ENCODE measurements around the gene GYS2. TPM values are rescaled to one million over a fixed set of nuclear protein-coding genes. Genes with fewer than 3 reads are reported as not detected.

GYS2 gene
- total and polyA plus RNA-seq, 2 of the 4 experiments (the other 2 are of a cell fraction) = not detected

GRCh38 chr12:21566907-21567394 is 37.7 kb downstream of the GYS2 start:
- 83% methylated on average over 1 of the region's 3 CpGs; no CpG with 5 or more reads in 1 of the 2 experiments for WGBS, 2 experiments (ENCODE audit: extremely low coverage in 2 of 2, insufficient read length in 1 of 2)
- no peak overlapping the region for H2AK9ac ChIP-seq (replicated peaks; ENCODE audit: low read depth, low read length, poor library complexity)
- intact Hi-C loops (cut with micrococcal nuclease) (no loop called here), dilution Hi-C loops (cut with HindIII; ENCODE audit: low sequenced_read_pairs, unreplicated experiment) (no loop called here), in situ Hi-C loops (cut with MboI; ENCODE audit: low sequenced_read_pairs) (no loop called here)
- no peak overlapping the region for H3K27ac ChIP-seq (ENCODE audit: insufficient read depth, low read length)
- ChIA-PET CTCF (no interaction called here), POLR2A (ENCODE audit: unreplicated experiment) (no interaction called here)
- BruUV-seq (replicated peaks) = no TSS peak
- no peak overlapping the region for H3K23ac ChIP-seq (ENCODE audit: low read depth, low read length)
- no peak overlapping the region for H3K14ac ChIP-seq (replicated peaks; ENCODE audit: low read depth, low read length)
- H3K18ac ChIP-seq (ENCODE audit: low read depth, low read length) = no peak overlapping the region
- no peaks in the 10 kb centered on the region for H3K27me3 ChIP-seq (ENCODE audit: control insufficient read depth, insufficient read depth, low read length)
- no peak overlapping the region for H3K4me2 ChIP-seq (ENCODE audit: low read depth, low read length)
- no peaks in the 10 kb centered on the region for H3K4me1 ChIP-seq (ENCODE audit: control insufficient read depth, insufficient read depth, low read length)
- H4K91ac ChIP-seq (ENCODE audit: insufficient read depth, low read depth, low read length) = no peak overlapping the region
- H3K9me1 ChIP-seq (ENCODE audit: insufficient read depth, low read length) = no peaks in the 10 kb centered on the region
- H3K9ac ChIP-seq (ENCODE audit: low read depth, low read length) = no peak overlapping the region
- H3K56ac ChIP-seq (ENCODE audit: extremely low read depth, insufficient read depth, low read length) = no peak overlapping the region
- H2BK20ac ChIP-seq (ENCODE audit: low read depth, low read length) = no peak overlapping the region
- no peaks in the 10 kb centered on the region for H3K9me3 ChIP-seq (ENCODE audit: control insufficient read depth, insufficient read depth, low read length)
- no peak overlapping the region for H2BK15ac ChIP-seq (ENCODE audit: low read depth, low read length)
- TF ChIP-seq ELK1 (IDR thresholded peaks at IDR 0.05; ENCODE audit: borderline replicate concordance, low read depth, low read length) (no peak), RAD21 (IDR thresholded peaks at IDR 0.05; ENCODE audit: low read length) (no peak), MAFK (IDR thresholded peaks at IDR 0.05; ENCODE audit: low read depth, low read length) (no peak), CHD1 (IDR thresholded peaks at IDR 0.05; ENCODE audit: low read depth, low read length) (no peak), USF2 (IDR thresholded peaks at IDR 0.05; ENCODE audit: low read depth, low read length) (no peak), CEBPB (IDR thresholded peaks at IDR 0.05; ENCODE audit: low read depth, low read length) (no peak), NFE2L2 (IDR thresholded peaks at IDR 0.05; ENCODE audit: low read depth, low read length) (no peak), CTCF (conservative IDR thresholded peaks at IDR 0.05; ENCODE audit: low read depth, low read length) (no peak), RCOR1 (IDR thresholded peaks at IDR 0.05; ENCODE audit: insufficient replicate concordance, low read length) (no peak), MXI1 (IDR thresholded peaks at IDR 0.05; ENCODE audit: borderline replicate concordance, low read depth, low read length) (no peak), MAZ (IDR thresholded peaks at IDR 0.05; ENCODE audit: borderline replicate concordance, low read depth, low read length) (no peak), POLR2A (IDR thresholded peaks at IDR 0.05; ENCODE audit: low read depth, low read length) (no peak), FOS (IDR thresholded peaks at IDR 0.05; ENCODE audit: low read depth, low read length) (no peak), BHLHE40 (IDR thresholded peaks at IDR 0.05; ENCODE audit: low read depth, low read length) (no peak), RFX5 (IDR thresholded peaks at IDR 0.05; ENCODE audit: low read depth, low read length) (no peak), SMC3 (IDR thresholded peaks at IDR 0.05; ENCODE audit: low read depth, low read length) (no peak)
- H2AFZ ChIP-seq (replicated peaks; ENCODE audit: low read length, poor library complexity) = no peak overlapping the region
- DNase-seq = no peak
- no peak overlapping the region for H4K5ac ChIP-seq (ENCODE audit: low read depth, low read length)
- H2AK5ac ChIP-seq (ENCODE audit: low read depth, low read length) = no peak overlapping the region
- no peak overlapping the region for H3K4ac ChIP-seq (ENCODE audit: low read depth, low read length)
- H4K8ac ChIP-seq (ENCODE audit: low read depth in 2 of 2, low read length in 2 of 2) = no peak overlapping the region
- H2BK120ac ChIP-seq (ENCODE audit: low read depth, low read length) = no peak overlapping the region
- H4K20me1 ChIP-seq (ENCODE audit: insufficient read depth, low read length) = no peaks in the 10 kb centered on the region
- no peaks in the 10 kb centered on the region for H3K79me1 ChIP-seq (ENCODE audit: low read depth in 1 of 2, low read length in 2 of 2)
- no peak for ATAC-seq (ENCODE audit: low read depth)
- no peaks in the 10 kb centered on the region for H3K36me3 ChIP-seq (ENCODE audit: control insufficient read depth, insufficient read depth, low read length)
- H3K4me3 ChIP-seq (ENCODE audit: insufficient read depth, low read depth, low read length) = no peak overlapping the region
- H2BK5ac ChIP-seq (ENCODE audit: low read depth, low read length, poor library complexity, severe bottlenecking) = no peak overlapping the region

Data from IMR-90 (cell line).